Measurements from ENCODE around the gene CD24. TPM values are rescaled to one million over a fixed set of nuclear protein-coding genes. Genes with fewer than 3 reads are reported as not detected.

The CD24 gene
- total RNA-seq, 2 donors from 2014 or later: 0.41 to 0.63 TPM

DNA sequence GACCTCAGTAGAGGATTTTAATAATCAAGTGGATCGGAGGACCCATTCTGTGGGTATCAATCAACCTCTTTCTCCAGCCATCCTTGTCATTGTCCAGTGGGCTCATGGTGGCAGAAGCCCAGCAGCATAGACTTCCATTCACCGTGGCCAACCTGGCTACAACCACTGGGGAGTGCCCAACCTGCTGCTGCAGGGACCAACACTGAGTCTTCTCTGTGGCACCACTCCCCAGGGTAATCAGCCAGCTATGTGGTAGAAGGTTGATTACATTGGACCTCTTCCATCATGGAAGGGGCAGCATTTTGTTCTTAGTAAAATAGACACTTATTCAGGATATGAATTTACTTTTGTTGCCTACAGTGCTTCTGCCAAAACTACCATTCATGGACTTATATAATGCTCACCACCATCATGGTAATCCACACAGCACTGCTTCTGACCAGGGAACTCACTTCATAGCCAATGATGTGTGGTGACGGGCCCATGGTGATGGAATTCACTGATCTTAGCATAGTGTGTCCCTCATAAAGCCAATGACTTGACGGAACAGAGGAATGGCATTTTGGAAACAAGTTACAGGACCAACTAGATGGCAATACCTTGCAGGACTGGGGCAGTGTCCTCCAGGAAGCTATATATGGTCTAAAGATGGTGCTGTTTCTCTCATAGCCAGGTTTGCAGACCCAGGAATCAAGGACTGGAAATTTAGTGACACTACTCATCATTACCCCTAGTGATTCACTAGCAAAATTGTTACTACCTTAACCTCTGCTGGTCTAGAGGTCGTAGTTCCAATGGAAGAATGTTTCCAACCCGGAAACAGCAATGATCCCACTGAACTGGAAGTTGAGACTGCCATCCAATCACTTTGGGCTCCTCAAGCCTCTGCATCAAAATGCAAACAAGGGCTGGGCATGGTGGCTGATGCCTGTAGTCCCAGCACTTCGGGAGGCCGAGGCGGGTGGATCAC, 7.6 kb downstream of the CD24 start:
- TF ChIP-seq, protein P1, sequence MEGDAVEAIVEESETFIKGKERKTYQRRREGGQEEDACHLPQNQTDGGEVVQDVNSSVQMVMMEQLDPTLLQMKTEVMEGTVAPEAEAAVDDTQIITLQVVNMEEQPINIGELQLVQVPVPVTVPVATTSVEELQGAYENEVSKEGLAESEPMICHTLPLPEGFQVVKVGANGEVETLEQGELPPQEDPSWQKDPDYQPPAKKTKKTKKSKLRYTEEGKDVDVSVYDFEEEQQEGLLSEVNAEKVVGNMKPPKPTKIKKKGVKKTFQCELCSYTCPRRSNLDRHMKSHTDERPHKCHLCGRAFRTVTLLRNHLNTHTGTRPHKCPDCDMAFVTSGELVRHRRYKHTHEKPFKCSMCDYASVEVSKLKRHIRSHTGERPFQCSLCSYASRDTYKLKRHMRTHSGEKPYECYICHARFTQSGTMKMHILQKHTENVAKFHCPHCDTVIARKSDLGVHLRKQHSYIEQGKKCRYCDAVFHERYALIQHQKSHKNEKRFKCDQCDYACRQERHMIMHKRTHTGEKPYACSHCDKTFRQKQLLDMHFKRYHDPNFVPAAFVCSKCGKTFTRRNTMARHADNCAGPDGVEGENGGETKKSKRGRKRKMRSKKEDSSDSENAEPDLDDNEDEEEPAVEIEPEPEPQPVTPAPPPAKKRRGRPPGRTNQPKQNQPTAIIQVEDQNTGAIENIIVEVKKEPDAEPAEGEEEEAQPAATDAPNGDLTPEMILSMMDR (IDR thresholded peaks at IDR 0.05): no peak
- no peak overlapping the region for H3K27ac ChIP-seq
- H3K9me3 ChIP-seq: no peaks in the 10 kb centered on the region
- no peaks in the 10 kb centered on the region for H3K4me1 ChIP-seq
- H3K4me3 ChIP-seq: no peak overlapping the region
- no peak for DNase-seq (ENCODE audit: low spot score)
- H3K27me3 ChIP-seq: no peaks in the 10 kb centered on the region
- no peaks in the 10 kb centered on the region for H3K36me3 ChIP-seq

DNA sequence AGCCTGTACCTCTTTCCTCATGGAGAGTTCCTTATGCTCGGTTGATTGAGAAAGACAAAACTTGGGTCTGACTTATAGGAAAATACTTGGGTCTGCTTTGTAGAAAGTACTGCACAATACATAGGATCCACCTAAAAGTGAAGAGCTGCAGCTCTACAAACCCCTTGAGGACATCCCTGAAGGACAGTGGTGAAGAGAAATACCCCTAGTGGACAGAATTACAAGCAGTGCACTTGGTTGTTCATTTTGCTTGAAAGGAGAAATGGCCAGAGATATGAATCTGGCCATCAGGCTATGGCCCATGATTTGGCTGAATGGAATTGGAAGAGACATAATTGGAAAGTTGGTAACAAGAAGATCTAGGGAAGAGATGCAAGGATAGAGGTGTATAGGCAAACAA, 8.3 kb downstream of the CD24 start:
- H3K4me1 ChIP-seq: no peaks in the 10 kb centered on the region
- H3K27ac ChIP-seq: no peak overlapping the region
- no peaks in the 10 kb centered on the region for H3K9me3 ChIP-seq
- no peaks in the 10 kb centered on the region for H3K27me3 ChIP-seq
- no peak overlapping the region for H3K4me3 ChIP-seq
- H3K36me3 ChIP-seq: no peaks in the 10 kb centered on the region
- TF ChIP-seq, protein P1 (IDR thresholded peaks at IDR 0.05): no peak
- DNase-seq (ENCODE audit: low spot score): no peak

DNA sequence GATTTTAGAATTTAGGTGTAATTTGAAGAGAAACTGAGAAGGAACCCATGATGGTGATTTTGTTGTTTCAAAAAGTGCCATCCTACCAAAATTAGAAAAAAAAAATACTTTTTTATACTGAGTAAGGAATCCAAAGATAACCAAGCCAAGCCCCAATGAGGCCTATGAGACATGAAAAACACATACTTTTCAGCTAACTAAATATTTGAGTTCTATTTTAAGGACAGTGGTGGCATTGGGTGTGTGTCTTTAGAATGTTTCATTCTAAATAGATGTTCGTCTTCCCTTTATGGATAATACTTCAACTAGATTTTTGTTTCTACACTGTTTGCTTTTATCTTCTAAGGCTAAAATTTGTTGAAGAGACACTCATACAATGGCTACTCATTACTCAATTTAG, 9.6 kb downstream of the CD24 start:
- TF ChIP-seq, protein P1 (IDR thresholded peaks at IDR 0.05): no peak
- Histone ChIP-seq H3K27ac (no peak overlapping the region), H3K9me3 (no peaks in the 10 kb centered on the region), H3K27me3 (no peaks in the 10 kb centered on the region), H3K4me1 (no peaks in the 10 kb centered on the region), H3K36me3 (no peaks in the 10 kb centered on the region), H3K4me3 (no peak overlapping the region)
- DNase-seq (ENCODE audit: low spot score): no peak

DNA sequence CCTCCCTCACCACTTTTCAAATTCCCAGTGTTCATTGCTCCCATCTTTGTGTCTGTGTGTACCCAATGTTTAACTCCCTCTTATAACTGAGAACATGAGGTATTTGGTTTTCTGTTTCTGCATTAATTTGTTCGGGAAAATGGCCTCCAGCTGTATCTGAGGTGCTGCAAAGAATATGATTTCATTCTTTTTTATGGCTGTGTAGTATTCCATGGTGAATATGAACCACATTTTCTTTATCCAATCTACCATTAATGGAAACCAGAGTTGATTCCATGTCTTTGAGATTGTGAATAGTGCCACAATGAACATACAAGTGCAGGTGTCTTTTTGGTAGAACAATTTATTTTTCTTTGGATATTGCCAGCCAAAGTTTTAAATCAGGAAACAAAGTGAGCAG, 10.4 kb downstream of the CD24 start:
- TF ChIP-seq, protein P1 (IDR thresholded peaks at IDR 0.05): no peak

DNA sequence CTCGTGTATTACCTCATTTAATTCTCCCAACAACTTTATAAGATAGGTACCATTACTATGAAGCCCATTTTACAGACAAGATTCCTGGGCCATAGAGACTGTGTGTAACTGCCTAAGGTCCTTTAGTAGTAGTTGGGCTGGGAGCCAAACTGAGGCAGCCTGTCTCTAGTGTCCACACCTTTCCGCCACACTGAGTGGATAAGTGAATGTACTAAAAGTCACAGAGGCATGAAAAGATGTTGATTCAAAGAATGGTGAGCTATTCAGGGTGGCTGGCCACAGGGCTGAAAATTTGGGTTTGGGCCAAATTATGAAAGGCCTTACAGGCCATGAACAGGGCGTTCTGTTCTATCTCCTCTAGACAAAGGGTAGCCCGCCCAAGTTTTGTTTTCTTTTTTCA, 11.0 kb downstream of the CD24 start:
- TF ChIP-seq, protein P1 (IDR thresholded peaks at IDR 0.05): no peak
- no peaks in the 10 kb centered on the region for H3K4me1 ChIP-seq
- no peak overlapping the region for H3K4me3 ChIP-seq
- no peak for DNase-seq (ENCODE audit: low spot score)
- no peak overlapping the region for H3K27ac ChIP-seq
- no peaks in the 10 kb centered on the region for H3K36me3 ChIP-seq
- H3K27me3 ChIP-seq: no peaks in the 10 kb centered on the region
- H3K9me3 ChIP-seq: no peaks in the 10 kb centered on the region

More for the DNA sequence above, 10.4 kb downstream of the CD24 start:
- no peak overlapping the region for H3K4me3 ChIP-seq
- H3K9me3 ChIP-seq: no peaks in the 10 kb centered on the region
- H3K36me3 ChIP-seq: no peaks in the 10 kb centered on the region
- no peak overlapping the region for H3K27ac ChIP-seq
- no peak for DNase-seq (ENCODE audit: low spot score)
- H3K4me1 ChIP-seq: no peaks in the 10 kb centered on the region
- H3K27me3 ChIP-seq: no peaks in the 10 kb centered on the region

Data from right atrium auricular region (tissue), 2 donors.